Activated T-helper 2 cell treated with anti-CD3 and anti-CD28 coated beads, Interferon-gamma antibody, Interleukin-2, Interleukin-4, amounts not matched to agents 10 μg/mL and 5 μg/mL and 100 μg/mL, durations not matched to agents 14 hours and 24 hours and 36 hours (primary cell): ENCODE measurements around the gene IFITM1. TPM values are rescaled to one million over a fixed set of nuclear protein-coding genes. Genes with fewer than 3 reads are reported as not detected.

Source experiments
- DNase-seq: peaks from one replicate; pipeline ENCODE4 v3.0.0; 2021; ENCODE audit warnings: low spot score
- H3K27ac Mint-ChIP-seq: one replicate; pipeline ENCODE4 v1.8.0; 2021; ENCODE audit warnings: mixed read lengths
- H3K27me3 Mint-ChIP-seq: one replicate; pipeline ENCODE4 v1.8.0; 2021; ENCODE audit warnings: low read depth, mixed read lengths
- H3K36me3 Mint-ChIP-seq: one replicate; pipeline ENCODE4 v1.8.0; 2021; ENCODE audit warnings: low read depth, mixed read lengths
- H3K4me1 Mint-ChIP-seq: one replicate; pipeline ENCODE4 v1.8.0; 2021; ENCODE audit warnings: low read depth, mixed read lengths
- H3K4me3 Mint-ChIP-seq: one replicate; pipeline ENCODE4 v1.8.0; 2021; ENCODE audit warnings: low read depth, mild to moderate bottlenecking, moderate library complexity, mixed read lengths
- H3K9me3 Mint-ChIP-seq: one replicate; pipeline ENCODE4 v1.8.0; 2021; ENCODE audit warnings: mixed read lengths
- intact Hi-C: fragments of 100-400 bp; cut with micrococcal nuclease; formaldehyde crosslinking; loops from one replicate; pipeline ENCODE4 v1.15.1; 2023
- total RNA-seq: library from RNA; stranded (reverse); gene quantifications from 2 replicates; pipeline ENCODE4 v1.2.3, GENCODE V29; 2022

IFITM1 gene
- total RNA-seq, 1 donor from 2014 or later: 260 TPM

DNA sequence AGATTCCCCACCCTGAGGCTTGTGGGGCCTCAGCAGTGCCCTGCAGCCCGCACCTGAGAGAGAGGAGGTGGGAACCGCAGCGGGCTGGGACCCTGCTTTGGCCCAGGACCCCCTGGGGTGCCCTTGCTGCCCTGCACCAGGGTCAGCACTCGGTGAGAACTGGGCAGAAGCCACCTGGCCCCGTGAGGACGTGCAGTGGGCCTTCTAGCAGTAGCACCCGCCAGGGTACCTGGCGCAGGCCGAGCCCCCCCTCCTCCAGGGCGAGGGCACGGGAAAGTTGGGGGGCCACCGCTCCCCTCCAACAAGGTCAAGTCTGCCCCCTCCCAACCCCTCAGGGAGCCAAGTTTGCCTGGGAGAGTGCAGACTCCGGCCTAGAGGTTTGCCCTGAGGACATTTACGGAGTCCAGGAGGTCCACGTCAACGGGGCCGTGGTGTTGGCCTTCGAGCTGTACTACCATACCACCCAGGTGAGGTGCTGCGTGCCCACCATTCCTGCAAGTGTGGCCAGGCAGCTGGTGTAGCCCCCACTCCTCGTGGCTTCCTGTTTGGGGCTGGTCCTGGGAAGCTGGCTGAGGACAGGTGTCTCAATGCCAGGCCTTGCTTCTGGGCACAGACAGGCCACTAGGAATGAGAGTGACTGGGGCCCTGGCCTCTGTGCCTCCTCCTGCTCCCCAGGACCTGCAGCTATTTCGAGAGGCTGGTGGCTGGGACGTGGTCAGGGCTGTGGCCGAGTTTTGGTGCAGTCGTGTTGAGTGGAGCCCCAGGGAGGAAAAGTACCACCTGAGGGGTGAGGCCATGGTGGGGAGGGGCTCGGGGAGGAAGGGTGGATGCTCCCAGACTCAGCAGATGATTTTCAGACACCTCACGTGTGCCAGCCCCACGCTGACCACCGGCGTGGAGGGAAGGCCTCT is 21.4 kb upstream of the IFITM1 start:
- Mint-ChIP-seq H3K27me3 (peaks cover 8% of the 10 kb centered on the region), H3K4me1 (peaks cover 11% of the 10 kb centered on the region), H3K27ac (no peak overlapping the region), H3K4me3 (no peak overlapping the region), H3K36me3 (peaks cover 8% of the 10 kb centered on the region), H3K9me3 (no peaks in the 10 kb centered on the region)
- no peak for DNase-seq
- intact Hi-C loops: no loop called here

DNA sequence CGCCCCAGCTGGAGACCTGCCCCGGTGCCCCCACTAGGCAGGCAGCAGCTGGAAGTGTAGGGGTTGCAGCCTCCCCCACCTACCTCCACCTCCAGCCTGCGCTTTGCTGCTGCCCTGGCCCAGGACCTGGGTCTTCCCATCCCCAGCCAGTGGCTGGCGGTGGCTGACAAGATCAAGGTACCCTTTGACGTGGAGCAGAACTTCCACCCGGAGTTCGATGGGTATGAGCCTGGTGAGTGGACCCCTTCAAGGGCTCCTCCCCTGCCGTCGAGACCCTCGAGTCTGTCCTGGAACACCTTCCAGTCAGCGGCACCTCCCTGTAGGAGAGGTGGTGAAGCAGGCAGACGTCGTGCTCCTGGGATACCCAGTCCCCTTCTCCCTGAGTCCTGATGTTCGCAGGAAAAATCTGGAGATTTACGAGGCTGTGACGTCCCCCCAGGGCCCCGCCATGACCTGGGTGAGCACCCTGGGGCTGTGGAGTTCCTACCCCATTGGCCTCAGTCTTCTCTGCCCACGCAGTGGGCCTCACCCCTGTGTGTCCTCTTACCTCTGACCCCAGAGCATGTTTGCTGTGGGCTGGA is 20.5 kb upstream of the IFITM1 start:
- intact Hi-C loops: no loop called here
- no peak for DNase-seq

DNA sequence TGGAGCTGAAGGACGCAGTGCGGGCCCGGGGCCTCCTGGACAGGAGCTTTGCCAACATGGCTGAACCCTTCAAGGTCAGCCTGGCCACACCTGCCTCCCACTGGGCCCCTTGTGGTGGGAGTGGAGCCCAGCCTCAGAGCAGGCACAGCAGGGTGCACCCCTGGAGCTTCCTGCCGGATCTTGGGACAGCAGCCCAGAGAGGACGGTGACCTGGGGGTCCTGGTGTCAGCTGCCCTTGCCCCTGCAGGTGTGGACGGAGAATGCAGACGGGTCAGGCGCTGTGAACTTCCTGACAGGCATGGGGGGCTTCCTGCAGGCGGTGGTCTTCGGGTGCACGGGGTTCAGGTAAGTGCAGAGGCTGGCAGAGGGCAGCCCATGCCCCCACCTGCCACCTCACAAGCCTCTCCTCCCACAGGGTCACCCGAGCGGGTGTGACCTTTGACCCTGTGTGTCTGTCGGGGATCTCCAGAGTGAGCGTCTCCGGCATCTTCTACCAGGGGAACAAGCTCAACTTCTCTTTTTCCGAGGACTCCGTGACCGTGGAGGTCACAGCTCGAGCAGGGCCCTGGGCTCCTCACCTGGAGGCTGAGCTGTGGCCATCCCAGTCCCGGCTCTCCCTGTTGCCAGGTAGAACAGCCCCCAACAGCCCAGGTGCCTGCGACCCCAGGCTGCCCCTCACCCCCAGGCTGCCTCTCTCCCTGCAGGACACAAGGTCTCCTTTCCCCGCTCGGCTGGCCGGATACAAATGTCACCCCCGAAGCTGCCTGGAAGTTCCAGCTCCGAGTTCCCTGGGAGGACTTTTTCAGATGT is 19.8 kb upstream of the IFITM1 start:
- no peak overlapping the region for H3K27ac Mint-ChIP-seq
- intact Hi-C loops: no loop called here
- no peaks in the 10 kb centered on the region for H3K27me3 Mint-ChIP-seq
- peaks cover 9% of the 10 kb centered on the region for H3K4me1 Mint-ChIP-seq
- no peaks in the 10 kb centered on the region for H3K9me3 Mint-ChIP-seq
- H3K36me3 Mint-ChIP-seq: peaks cover 8% of the 10 kb centered on the region
- H3K4me3 Mint-ChIP-seq: no peak overlapping the region
- no peak for DNase-seq

More for the DNA sequence above, 20.5 kb upstream of the IFITM1 start:
- H3K27ac Mint-ChIP-seq: no peak overlapping the region
- peaks cover 9% of the 10 kb centered on the region for H3K4me1 Mint-ChIP-seq
- no peaks in the 10 kb centered on the region for H3K9me3 Mint-ChIP-seq
- no peaks in the 10 kb centered on the region for H3K27me3 Mint-ChIP-seq
- H3K36me3 Mint-ChIP-seq: peaks cover 8% of the 10 kb centered on the region
- no peak overlapping the region for H3K4me3 Mint-ChIP-seq

DNA sequence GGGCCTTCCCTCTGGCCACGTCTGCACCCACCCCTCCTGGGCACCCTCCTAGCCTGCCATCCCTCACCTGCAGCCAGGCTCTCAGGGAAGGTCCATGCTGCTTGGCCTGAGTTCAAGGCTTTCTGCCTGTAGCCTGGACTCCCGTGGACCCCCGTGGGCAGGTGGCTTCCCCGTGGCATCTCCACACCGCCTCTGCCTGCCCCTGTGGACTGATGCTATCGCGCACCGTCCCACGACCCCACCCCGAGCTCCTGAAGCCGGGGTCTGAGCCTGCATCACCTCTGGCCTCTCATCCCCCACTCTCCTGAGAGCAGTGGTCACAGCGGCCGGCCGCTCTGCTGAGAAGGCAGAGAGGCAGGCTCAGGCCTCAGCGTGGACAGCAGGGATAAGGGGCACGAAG is 19.1 kb upstream of the IFITM1 start:
- H3K27ac Mint-ChIP-seq: no peak overlapping the region
- no peak for DNase-seq
- H3K4me3 Mint-ChIP-seq: no peak overlapping the region
- peaks cover 8% of the 10 kb centered on the region for H3K36me3 Mint-ChIP-seq
- H3K27me3 Mint-ChIP-seq: no peaks in the 10 kb centered on the region
- H3K9me3 Mint-ChIP-seq: no peaks in the 10 kb centered on the region
- intact Hi-C loops: no loop called here
- H3K4me1 Mint-ChIP-seq: peaks cover 9% of the 10 kb centered on the region

DNA sequence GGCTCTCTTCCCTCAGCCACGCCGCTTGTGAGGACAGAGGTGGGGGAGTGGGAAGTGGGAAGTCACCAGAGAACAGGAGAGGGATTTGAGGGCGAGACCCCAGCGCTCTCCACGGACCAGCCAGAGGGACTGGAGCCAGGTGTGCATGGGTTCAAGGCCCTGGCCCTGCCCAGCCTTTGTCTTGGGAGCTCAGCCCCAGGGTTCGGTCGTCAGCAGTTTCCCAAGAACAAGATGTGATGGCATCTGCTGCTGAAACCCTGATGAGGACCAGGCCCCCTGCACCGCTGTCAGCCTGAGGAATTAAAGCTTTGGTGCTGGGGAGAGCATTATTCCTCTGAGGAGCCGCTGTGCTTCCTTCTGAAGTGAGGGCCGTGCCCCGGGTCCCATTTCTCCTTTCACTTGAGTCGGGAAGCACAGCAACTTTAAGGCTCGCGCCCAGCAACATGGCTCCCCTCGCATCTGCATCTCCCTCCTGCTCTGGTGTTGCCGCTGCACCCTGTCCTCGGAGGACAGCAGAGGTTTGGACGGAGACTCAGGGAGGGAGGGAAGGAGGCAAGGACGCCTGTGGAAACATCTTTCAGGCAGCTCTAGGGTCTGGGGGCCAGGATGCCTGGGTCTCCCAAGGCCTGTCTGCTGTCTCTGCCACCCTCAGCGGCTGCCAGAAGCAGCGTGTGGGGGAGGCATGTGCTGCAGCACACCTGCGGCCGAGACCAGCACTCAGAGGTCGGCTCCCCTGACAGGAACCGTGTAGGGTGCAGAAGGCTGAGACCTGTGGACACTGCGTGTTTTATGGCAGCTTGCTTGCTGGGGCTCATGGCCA is 18.3 kb upstream of the IFITM1 start:
- Mint-ChIP-seq H3K4me3 (no peak overlapping the region), H3K27me3 (peaks cover 2% of the 10 kb centered on the region), H3K36me3 (peaks cover 8% of the 10 kb centered on the region), H3K9me3 (no peaks in the 10 kb centered on the region), H3K27ac (no peak overlapping the region), H3K4me1 (peaks cover 9% of the 10 kb centered on the region)
- DNase-seq: no peak
- intact Hi-C loops: no loop called here

DNA sequence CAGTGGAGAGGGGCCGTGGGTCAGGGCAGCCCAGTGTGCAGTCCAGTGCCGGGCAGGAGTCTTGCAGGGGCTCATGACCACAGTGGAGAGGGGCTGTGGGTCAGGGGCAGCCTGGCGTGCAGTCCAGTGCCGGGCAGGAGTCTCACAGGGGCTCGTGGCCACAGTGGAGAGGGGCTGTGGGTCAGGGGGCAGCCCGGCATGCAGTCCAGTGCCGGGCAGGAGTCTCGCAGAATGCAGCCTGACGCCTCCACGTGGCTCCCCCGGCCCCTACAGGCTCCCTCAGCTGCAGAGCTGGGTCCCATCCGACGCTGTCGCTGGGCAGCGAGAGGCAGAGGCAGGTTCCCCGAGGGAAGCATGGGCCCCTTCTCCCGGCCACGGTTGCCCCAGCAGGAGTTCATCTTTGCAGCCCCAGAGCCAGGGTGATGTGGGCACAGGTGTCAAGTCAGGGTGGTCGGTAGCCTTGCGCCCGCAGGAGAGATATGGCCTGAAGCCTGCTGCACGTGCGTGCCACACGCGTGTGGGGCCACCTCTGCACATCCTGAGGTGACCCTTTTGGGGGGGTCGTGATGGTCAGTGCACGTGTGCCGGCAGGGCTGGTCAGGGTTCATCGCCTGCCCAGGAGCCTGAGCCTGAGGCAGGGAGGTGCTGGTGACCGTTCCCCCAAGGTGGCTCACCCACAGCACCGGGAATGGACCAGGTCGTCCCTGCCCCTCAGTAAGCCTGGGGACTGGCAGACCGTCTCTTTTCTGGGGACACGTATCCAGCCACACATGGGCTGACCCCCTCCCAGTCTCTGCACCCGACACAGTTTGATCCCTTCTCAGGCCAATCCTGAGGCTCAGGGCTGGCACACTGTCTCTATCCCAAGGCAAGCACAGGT is 17.4 kb upstream of the IFITM1 start:
- H3K4me3 Mint-ChIP-seq: no peak overlapping the region
- H3K36me3 Mint-ChIP-seq: peaks cover 3% of the 10 kb centered on the region
- intact Hi-C loops: no loop called here
- peaks cover 7% of the 10 kb centered on the region for H3K27me3 Mint-ChIP-seq
- DNase-seq: no peak
- H3K4me1 Mint-ChIP-seq: peaks cover 4% of the 10 kb centered on the region
- no peaks in the 10 kb centered on the region for H3K9me3 Mint-ChIP-seq
- H3K27ac Mint-ChIP-seq: no peak overlapping the region

DNA sequence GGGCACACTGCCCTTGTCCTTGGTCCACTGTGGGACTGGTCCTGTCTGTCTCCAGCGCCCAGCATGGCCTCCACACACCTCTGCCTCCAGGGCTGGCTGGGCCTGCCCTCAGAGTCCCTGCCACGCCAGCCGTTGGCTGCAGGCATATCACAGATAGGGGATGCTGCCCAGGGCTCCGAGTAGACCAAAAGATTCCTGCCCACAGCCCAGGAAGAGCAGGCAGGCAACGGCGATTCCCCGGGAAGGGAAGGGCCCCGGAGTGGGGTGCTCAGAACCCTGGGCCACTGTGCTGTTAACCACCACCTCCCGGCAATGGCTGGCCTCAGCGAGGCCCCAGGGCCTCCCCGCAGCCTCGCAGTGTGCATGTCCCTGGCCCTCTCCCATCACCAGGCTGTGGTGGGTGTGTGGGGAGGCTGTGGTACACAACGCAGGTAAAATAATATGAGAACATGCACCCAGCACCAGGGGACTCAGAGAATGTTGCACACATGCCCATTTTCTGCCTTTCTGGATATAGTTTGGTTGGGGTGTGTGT is 16.7 kb upstream of the IFITM1 start:
- DNase-seq: no peak
- intact Hi-C loops: no loop called here
- H3K9me3 Mint-ChIP-seq: no peaks in the 10 kb centered on the region
- H3K4me1 Mint-ChIP-seq: peaks cover 4% of the 10 kb centered on the region
- no peaks in the 10 kb centered on the region for H3K36me3 Mint-ChIP-seq
- no peak overlapping the region for H3K4me3 Mint-ChIP-seq
- H3K27ac Mint-ChIP-seq: peak overlapping the region; percentile 57
- peaks cover 7% of the 10 kb centered on the region for H3K27me3 Mint-ChIP-seq

DNA sequence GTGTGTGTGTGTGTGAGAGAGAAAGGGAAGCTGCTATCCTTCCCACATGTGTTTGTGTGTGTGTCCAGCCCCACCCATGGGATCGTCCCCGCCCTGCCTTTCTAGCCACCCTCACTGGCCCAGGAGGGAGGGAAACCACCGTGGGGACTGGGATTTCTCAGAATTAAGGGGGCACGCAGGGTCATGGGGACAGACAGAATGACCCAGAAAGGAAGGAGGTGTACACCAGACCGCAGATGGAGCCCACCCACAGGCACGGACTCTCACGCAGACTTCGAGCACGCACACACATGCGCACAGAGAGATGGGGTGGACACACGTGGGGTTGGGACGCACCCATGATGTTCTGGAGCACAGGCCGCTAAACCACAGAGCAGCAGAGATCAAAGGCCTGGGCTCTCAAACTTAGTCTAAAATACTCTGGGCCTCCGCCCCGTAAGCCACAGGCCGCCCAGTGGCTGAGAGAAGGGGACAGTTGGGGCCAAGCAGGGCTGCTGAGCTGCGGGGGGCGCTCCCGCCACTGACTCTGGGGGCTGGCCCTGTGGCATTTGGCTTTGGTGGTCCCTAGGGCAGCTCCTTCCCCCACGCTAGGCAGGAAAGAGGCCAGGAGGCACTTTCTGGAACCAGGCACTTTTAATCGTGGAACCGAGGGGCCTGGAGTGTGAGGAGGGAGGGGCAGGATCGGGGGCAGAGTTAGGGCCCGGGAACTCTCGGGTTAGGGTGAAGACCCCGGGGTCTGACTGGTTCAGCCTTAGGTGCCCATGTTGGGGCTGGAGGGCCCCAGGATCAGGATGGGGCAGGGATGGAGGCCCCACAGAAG is 16.0 kb upstream of the IFITM1 start:
- H3K4me3 Mint-ChIP-seq: no peak overlapping the region
- H3K36me3 Mint-ChIP-seq: no peaks in the 10 kb centered on the region
- DNase-seq: no peak
- peak overlapping the region; percentile 57 for H3K27ac Mint-ChIP-seq
- no peaks in the 10 kb centered on the region for H3K9me3 Mint-ChIP-seq
- intact Hi-C loops: no loop called here
- H3K4me1 Mint-ChIP-seq: peaks cover 5% of the 10 kb centered on the region
- H3K27me3 Mint-ChIP-seq: peaks cover 7% of the 10 kb centered on the region

DNA sequence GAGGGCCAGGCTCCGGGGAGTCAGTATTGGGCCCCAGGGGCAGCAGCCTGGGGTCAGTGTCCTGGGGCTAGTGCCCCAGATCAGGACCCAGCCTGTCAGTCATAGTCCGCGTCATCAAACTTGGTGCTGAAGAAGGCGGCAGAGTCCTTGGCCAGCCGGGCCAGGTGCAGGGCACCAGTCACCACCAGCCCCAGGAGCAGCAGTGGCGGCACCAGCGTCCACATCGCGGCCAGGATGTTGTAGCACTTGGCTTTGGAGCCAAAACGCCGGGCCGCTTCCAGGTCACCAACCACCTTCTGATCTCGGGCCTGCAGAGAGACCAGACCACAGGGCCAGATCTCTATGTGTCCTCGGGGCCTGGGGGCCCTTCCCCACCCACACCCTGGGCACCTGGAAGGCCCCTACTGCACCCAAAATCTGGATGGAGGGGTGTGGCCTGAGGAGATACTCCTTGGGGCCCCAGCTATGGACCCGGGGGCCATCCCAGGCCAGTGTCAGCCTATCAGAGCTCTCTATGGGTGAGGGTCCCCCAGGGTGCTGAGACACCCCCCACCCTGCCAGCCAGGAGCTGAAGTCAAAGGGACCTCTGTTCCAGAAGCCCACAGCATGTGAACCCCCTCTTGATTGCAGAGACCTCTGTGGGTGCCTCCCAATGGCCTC is 15.3 kb upstream of the IFITM1 start:
- peaks cover 9% of the 10 kb centered on the region for H3K4me1 Mint-ChIP-seq
- no peak for DNase-seq
- H3K4me3 Mint-ChIP-seq: no peak overlapping the region
- no peaks in the 10 kb centered on the region for H3K9me3 Mint-ChIP-seq
- H3K27me3 Mint-ChIP-seq: peaks cover 7% of the 10 kb centered on the region
- no peaks in the 10 kb centered on the region for H3K36me3 Mint-ChIP-seq
- H3K27ac Mint-ChIP-seq: no peak overlapping the region
- intact Hi-C loops: no loop called here

DNA sequence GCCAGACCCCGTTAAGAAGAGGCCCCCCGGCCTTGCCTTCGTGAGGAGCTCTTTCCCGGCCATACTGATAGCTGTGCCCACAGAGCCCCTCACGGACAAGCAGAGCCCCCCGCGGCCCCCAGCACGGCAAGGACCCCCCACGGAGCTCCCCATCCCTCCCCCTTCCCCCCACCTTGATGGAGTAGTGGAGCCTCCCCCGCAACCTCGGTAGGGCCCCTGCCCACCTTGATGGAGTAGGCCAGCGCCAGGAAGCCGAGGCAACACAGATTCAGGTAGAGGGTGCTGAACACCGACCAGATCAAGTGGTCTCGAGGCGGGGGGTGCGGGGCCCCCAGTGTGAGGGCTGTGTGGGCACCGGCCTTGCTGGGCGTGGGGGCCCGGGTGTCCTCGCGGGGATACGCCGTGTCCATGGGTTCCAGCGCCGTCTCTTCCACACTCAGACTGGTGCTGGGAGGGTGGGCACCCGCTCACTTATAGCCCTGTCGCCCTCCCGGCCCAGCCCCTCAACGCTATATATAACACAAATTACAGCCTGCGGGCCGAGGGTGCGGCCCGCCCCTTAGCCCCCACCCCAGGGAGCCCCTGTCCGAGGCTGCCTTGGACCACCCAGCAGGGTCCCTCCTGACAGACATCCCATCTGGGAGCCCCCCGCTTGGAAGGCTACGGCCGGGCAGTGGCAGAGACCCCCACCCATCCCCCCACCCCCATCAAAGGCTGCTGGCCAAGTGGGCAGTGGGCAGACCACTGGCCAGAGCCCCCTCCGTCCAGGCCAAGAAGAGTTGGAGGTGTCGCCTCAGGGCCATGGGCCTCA is 14.6 kb upstream of the IFITM1 start, which contains the start of gene IFITM5:
Gene IFITM5 (minus strand): TSS at position 446 of the 811 bp plus-strand sequence. CDS start 36 bp downstream, at position 410.
- Mint-ChIP-seq H3K27ac (no peak within 1 kb of the TSS), H3K9me3 (no peaks in the 10 kb centered on the region), H3K27me3 (peaks cover 7% of the 10 kb centered on the region), H3K4me1 (peaks cover 9% of the 10 kb centered on the region), H3K36me3 (no peaks in the 10 kb centered on the region), H3K4me3 (no peak within 1 kb of the TSS)
- intact Hi-C loops: no loop called here
- DNase-seq: no peak
